Fibroblast of lung (primary cell): ENCODE measurements around the gene KDM3A. TPM values are rescaled to one million over a fixed set of nuclear protein-coding genes. Genes with fewer than 3 reads are reported as not detected.

ENCODE experiments used
- DNase-seq, 2 donors: peaks; one replicate each; pipeline versions ENCODE4 v3.0.0 to v3.0.0-alpha.2; 2010; ENCODE audit warnings: low read depth in 2 of 2
- H2AFZ ChIP-seq: 2 replicates; pipeline ENCODE4 v1.5.1; 2012; ENCODE audit warnings: low read length, control low read depth, inconsistent platforms
- H3K27ac ChIP-seq: 2 replicates; pipeline ENCODE4 v1.5.1; 2011; ENCODE audit warnings: low read length, control low read depth; ENCODE audit not compliant: insufficient read depth
- H3K27me3 ChIP-seq: 2 replicates; pipeline ENCODE4 v1.5.1; 2011; ENCODE audit warnings: mild to moderate bottlenecking, low read length; ENCODE audit not compliant: control insufficient read depth, insufficient read depth
- H3K36me3 ChIP-seq: 2 replicates; pipeline ENCODE4 v1.5.1; 2011; ENCODE audit warnings: low read length; ENCODE audit not compliant: control insufficient read depth, insufficient read depth
- H3K4me1 ChIP-seq: 2 replicates; pipeline ENCODE4 v1.5.1; 2011; ENCODE audit warnings: low read length; ENCODE audit not compliant: control insufficient read depth, insufficient read depth; ENCODE audit errors: extremely low read depth
- H3K4me2 ChIP-seq: 2 replicates; pipeline ENCODE4 v1.5.1; 2011; ENCODE audit warnings: low read length, control low read depth; ENCODE audit not compliant: insufficient read depth; ENCODE audit errors: extremely low read depth
- H3K4me3 ChIP-seq, 4 experiments: fragments of 200-600 bp in 1 of 4; sonication (generic) in 1 of 4; replicated peaks in 1 of 4; 2 replicates each; pipeline ENCODE4 v1.5.1; 2011 to 2016; ENCODE audit warnings: low read length in 4 of 4, low read depth in 3 of 4, mild to moderate bottlenecking in 3 of 4, control low read depth in 2 of 4, inconsistent platforms in 1 of 4, mixed read lengths in 1 of 4; ENCODE audit not compliant: insufficient read depth in 1 of 4; ENCODE audit errors: control extremely low read depth in 1 of 4
- H3K79me2 ChIP-seq: 2 replicates; pipeline ENCODE4 v1.5.1; 2012; ENCODE audit warnings: mild to moderate bottlenecking, low read length, inconsistent platforms; ENCODE audit not compliant: control insufficient read depth, insufficient read depth
- H3K9ac ChIP-seq: 2 replicates; pipeline ENCODE4 v1.5.1; 2011; ENCODE audit warnings: mild to moderate bottlenecking, low read length, control low read depth; ENCODE audit not compliant: insufficient read depth
- H3K9me3 ChIP-seq: 2 replicates; pipeline ENCODE4 v1.5.1; 2012; ENCODE audit warnings: low read depth, low read length; ENCODE audit not compliant: control insufficient read depth, insufficient read depth
- H4K20me1 ChIP-seq: 2 replicates; pipeline ENCODE4 v1.5.1; 2011; ENCODE audit warnings: low read length; ENCODE audit not compliant: control insufficient read depth, insufficient read depth; ENCODE audit errors: extremely low read depth
- EZH2 ChIP-seq: IDR thresholded peaks from 2 replicates; pipeline ENCODE4 v1.5.1; 2012; ENCODE audit warnings: low read length, control low read depth, mild to moderate bottlenecking; ENCODE audit errors: missing control alignments
- polyA plus RNA-seq, 2 donors: library from polyadenylated mRNA; depleted of rRNA in 1 of 2; stranded (reverse) in 1 of 2; unstranded in 1 of 2; fragments of >200 nt; gene quantifications; 2 replicates each; pipeline ENCODE4 v1.2.1, GENCODE V29; 2011 to 2012; ENCODE audit warnings: missing spikeins in 1 of 2
- total RNA-seq: library from RNA; depleted of rRNA; stranded (reverse); fragments of >200 nt; gene quantifications from 2 replicates; pipeline ENCODE4 v1.2.1, GENCODE V29; 2014
- TF ChIP-seq, protein P1 (sequence below), 2 donors: IDR thresholded peaks in 1 of 2; conservative IDR thresholded peaks in 1 of 2; 1 replicate in 1 of 2; 2 replicates in 1 of 2; pipeline ENCODE4 v1.5.1; 2011 to 2012; ENCODE audit warnings: low read length in 2 of 2, control low read depth in 1 of 2, inconsistent platforms in 1 of 2, low read depth in 1 of 2, mild to moderate bottlenecking in 1 of 2

KDM3A gene
- total and polyA plus RNA-seq, 2 donors (not counting 1 experiment from before 2014, with no cell fraction given): 20.5 to 26.0 TPM

GRCh38 chr2:86468162-86469033 is 27.2 kb downstream of the KDM3A start:
- Histone ChIP-seq H3K36me3 (peaks cover 1% of the 10 kb centered on the region), H4K20me1 (no peaks in the 10 kb centered on the region), H3K9ac (no peak overlapping the region)

DNA sequence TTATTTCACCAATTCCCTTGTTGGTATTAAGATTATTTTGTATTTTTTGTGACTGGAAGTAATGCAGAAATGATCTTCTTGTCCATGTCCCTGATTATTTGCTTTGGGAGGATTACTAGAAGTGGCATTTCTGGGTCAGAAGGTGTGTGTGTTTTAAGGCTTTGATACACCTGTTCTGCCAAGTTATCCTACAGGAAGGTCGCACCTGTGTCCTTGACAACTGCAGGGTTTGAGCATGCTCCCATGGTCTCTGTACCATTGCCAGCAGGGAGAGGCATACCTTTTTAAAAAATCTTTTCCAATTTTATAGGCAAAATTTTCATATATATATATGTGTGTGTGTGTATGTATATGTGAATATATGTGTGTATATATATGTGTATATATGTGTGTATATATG is 29.7 kb downstream of the KDM3A start:
- Histone ChIP-seq H3K27me3 (no peaks in the 10 kb centered on the region), H3K4me1 (no peaks in the 10 kb centered on the region), H4K20me1 (no peaks in the 10 kb centered on the region), H3K79me2 (no peaks in the 10 kb centered on the region), H3K4me2 (no peak overlapping the region), H3K27ac (no peak overlapping the region), H3K9ac (no peak overlapping the region), H3K4me3 (no peak overlapping the region), H3K9me3 (no peaks in the 10 kb centered on the region), H3K36me3 (no peaks in the 10 kb centered on the region), H2AFZ (no peak overlapping the region)
- no peak for DNase-seq
- TF ChIP-seq, protein P1, sequence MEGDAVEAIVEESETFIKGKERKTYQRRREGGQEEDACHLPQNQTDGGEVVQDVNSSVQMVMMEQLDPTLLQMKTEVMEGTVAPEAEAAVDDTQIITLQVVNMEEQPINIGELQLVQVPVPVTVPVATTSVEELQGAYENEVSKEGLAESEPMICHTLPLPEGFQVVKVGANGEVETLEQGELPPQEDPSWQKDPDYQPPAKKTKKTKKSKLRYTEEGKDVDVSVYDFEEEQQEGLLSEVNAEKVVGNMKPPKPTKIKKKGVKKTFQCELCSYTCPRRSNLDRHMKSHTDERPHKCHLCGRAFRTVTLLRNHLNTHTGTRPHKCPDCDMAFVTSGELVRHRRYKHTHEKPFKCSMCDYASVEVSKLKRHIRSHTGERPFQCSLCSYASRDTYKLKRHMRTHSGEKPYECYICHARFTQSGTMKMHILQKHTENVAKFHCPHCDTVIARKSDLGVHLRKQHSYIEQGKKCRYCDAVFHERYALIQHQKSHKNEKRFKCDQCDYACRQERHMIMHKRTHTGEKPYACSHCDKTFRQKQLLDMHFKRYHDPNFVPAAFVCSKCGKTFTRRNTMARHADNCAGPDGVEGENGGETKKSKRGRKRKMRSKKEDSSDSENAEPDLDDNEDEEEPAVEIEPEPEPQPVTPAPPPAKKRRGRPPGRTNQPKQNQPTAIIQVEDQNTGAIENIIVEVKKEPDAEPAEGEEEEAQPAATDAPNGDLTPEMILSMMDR (conservative IDR thresholded peaks at IDR 0.05 in 1 of 2, IDR thresholded peaks at IDR 0.05 in 1 of 2; ENCODE audit: low read depth in 1 of 2, low read length in 2 of 2): no peak
- TF ChIP-seq EZH2: no peak

More at GRCh38 chr2:86468162-86469033, 27.2 kb downstream of the KDM3A start:
- Histone ChIP-seq H2AFZ (no peak overlapping the region), H3K4me2 (no peak overlapping the region), H3K4me3 (no peak overlapping the region), H3K27me3 (no peaks in the 10 kb centered on the region), H3K9me3 (no peaks in the 10 kb centered on the region), H3K79me2 (no peaks in the 10 kb centered on the region), H3K4me1 (no peaks in the 10 kb centered on the region), H3K27ac (no peak overlapping the region)
- TF ChIP-seq, protein P1 (conservative IDR thresholded peaks at IDR 0.05 in 1 of 2, IDR thresholded peaks at IDR 0.05 in 1 of 2; ENCODE audit: low read depth in 1 of 2, low read length in 2 of 2): no peak
- TF ChIP-seq EZH2: no peak
- DNase-seq: no peak

GRCh38 chr2:86471637-86472036 is 30.5 kb downstream of the KDM3A start:
- Histone ChIP-seq H2AFZ (no peak overlapping the region), H3K4me1 (peaks cover under 1% of the 10 kb centered on the region), H3K27me3 (no peaks in the 10 kb centered on the region), H3K4me3 (no peak overlapping the region), H3K4me2 (no peak overlapping the region), H3K36me3 (no peaks in the 10 kb centered on the region), H3K79me2 (no peaks in the 10 kb centered on the region), H3K9me3 (no peaks in the 10 kb centered on the region), H3K9ac (no peak overlapping the region), H3K27ac (no peak overlapping the region), H4K20me1 (no peaks in the 10 kb centered on the region)
- no peak for TF ChIP-seq EZH2
- TF ChIP-seq, protein P1 (conservative IDR thresholded peaks at IDR 0.05 in 1 of 2, IDR thresholded peaks at IDR 0.05 in 1 of 2; ENCODE audit: low read depth in 1 of 2, low read length in 2 of 2): no peak
- DNase-seq: no peak
